IMR-90 (cell line): ENCODE results near the gene NKTR. TPM values are rescaled to one million over a fixed set of nuclear protein-coding genes. Genes with fewer than 3 reads are reported as not detected.
A peak's percentile ranks its signal among the peaks of the same experiment; 100 is the strongest.

Experiments
- ATAC-seq: fragments of 200-7000 bp; cut with Tn5 transposase; 2 replicates; pipeline ENCODE4 v1.9.1; 2020; ENCODE audit warnings: low read depth, mild to moderate bottlenecking, moderate library complexity
- BruUV-seq: library from RNA; stranded (reverse); fragments of 400-500 nt; replicated peaks from 2 replicates; lab custom pipeline; 2021; lab: Mats Ljungman, UMichigan
- CTCF ChIA-PET: fragments of 300-600 bp; formaldehyde crosslinking; extraction: SDS; loops from one replicate; lab custom pipeline; 2021; ENCODE audit warnings: antibody characterized with exemption; lab: Yijun Ruan, JAX
- POLR2A ChIA-PET: fragments of 300-600 bp; sonication (Branson Sonifier 250); formaldehyde crosslinking; loops from one replicate; lab custom pipeline; 2022; ENCODE audit warnings: antibody characterized with exemption; ENCODE audit not compliant: unreplicated experiment; lab: Charles Lee
- DNase-seq: peaks from one replicate; pipeline ENCODE4 v3.0.0; 2013
- H2AFZ ChIP-seq: replicated peaks from 2 replicates; pipeline ENCODE3; 2013; ENCODE audit warnings: low read length, mild to moderate bottlenecking; ENCODE audit not compliant: poor library complexity
- H2AK5ac ChIP-seq: 2 replicates; pipeline ENCODE4 v1.6.1; 2013; ENCODE audit warnings: low read depth, low read length, inconsistent platforms
- H2AK9ac ChIP-seq: replicated peaks from 2 replicates; pipeline ENCODE3; 2013; ENCODE audit warnings: mild to moderate bottlenecking, low read depth, low read length, moderate library complexity; ENCODE audit not compliant: poor library complexity
- H2BK120ac ChIP-seq: 2 replicates; pipeline ENCODE4 v1.6.1; 2013; ENCODE audit warnings: low read depth, low read length, inconsistent platforms
- H2BK15ac ChIP-seq: 3 replicates; pipeline ENCODE4 v1.6.1; 2013; ENCODE audit warnings: low read depth, low read length, inconsistent platforms
- H2BK20ac ChIP-seq: 2 replicates; pipeline ENCODE4 v1.6.1; 2013; ENCODE audit warnings: low read depth, mild to moderate bottlenecking, inconsistent platforms, low read length, moderate library complexity
- H2BK5ac ChIP-seq: 2 replicates; pipeline ENCODE4 v1.6.1; 2013; ENCODE audit warnings: mild to moderate bottlenecking, low read depth, low read length, inconsistent platforms; ENCODE audit not compliant: poor library complexity, severe bottlenecking
- H3K14ac ChIP-seq: replicated peaks from 2 replicates; pipeline ENCODE4 v1.6.1; 2013; ENCODE audit warnings: low read depth, low read length, inconsistent platforms
- H3K18ac ChIP-seq: 2 replicates; pipeline ENCODE4 v1.6.1; 2013; ENCODE audit warnings: low read depth, low read length, control low read depth
- H3K23ac ChIP-seq: 2 replicates; pipeline ENCODE4 v1.6.1; 2013; ENCODE audit warnings: low read depth, low read length, inconsistent platforms
- H3K27ac ChIP-seq: 2 replicates; pipeline ENCODE4 v1.5.1; 2013; ENCODE audit warnings: mild to moderate bottlenecking, control low read depth, low read length; ENCODE audit not compliant: insufficient read depth
- H3K27me3 ChIP-seq: 2 replicates; pipeline ENCODE4 v1.6.1; 2013; ENCODE audit warnings: low read length; ENCODE audit not compliant: control insufficient read depth, insufficient read depth
- H3K36me3 ChIP-seq: 2 replicates; pipeline ENCODE4 v1.6.1; 2013; ENCODE audit warnings: low read length, mixed read lengths; ENCODE audit not compliant: control insufficient read depth, insufficient read depth
- H3K4ac ChIP-seq: 2 replicates; pipeline ENCODE4 v1.6.1; 2013; ENCODE audit warnings: low read depth, low read length, inconsistent platforms
- H3K4me1 ChIP-seq: 2 replicates; pipeline ENCODE4 v1.6.1; 2013; ENCODE audit warnings: low read length, mixed read lengths; ENCODE audit not compliant: control insufficient read depth, insufficient read depth
- H3K4me2 ChIP-seq: 2 replicates; pipeline ENCODE4 v1.6.1; 2013; ENCODE audit warnings: low read depth, mild to moderate bottlenecking, control low read depth, low read length, moderate library complexity
- H3K4me3 ChIP-seq: 2 replicates; pipeline ENCODE4 v1.5.1; 2013; ENCODE audit warnings: low read depth, mild to moderate bottlenecking, control low read depth, low read length, moderate library complexity; ENCODE audit not compliant: insufficient read depth
- H3K56ac ChIP-seq: 2 replicates; pipeline ENCODE4 v1.6.1; 2013; ENCODE audit warnings: low read length, inconsistent platforms; ENCODE audit not compliant: insufficient read depth; ENCODE audit errors: extremely low read depth
- H3K79me1 ChIP-seq, 2 experiments: 2 replicates each; pipeline ENCODE4 v1.6.1; 2013; ENCODE audit warnings: low read length in 2 of 2, inconsistent platforms in 1 of 2, low read depth in 1 of 2
- H3K9ac ChIP-seq: 2 replicates; pipeline ENCODE4 v1.6.1; 2013; ENCODE audit warnings: low read depth, low read length, control low read depth
- H3K9me1 ChIP-seq: 2 replicates; pipeline ENCODE4 v1.6.1; 2013; ENCODE audit warnings: low read length, inconsistent platforms; ENCODE audit not compliant: insufficient read depth
- H3K9me3 ChIP-seq: 2 replicates; pipeline ENCODE4 v1.6.1; 2013; ENCODE audit warnings: low read length; ENCODE audit not compliant: control insufficient read depth, insufficient read depth
- H4K20me1 ChIP-seq: 2 replicates; pipeline ENCODE4 v1.6.1; 2013; ENCODE audit warnings: low read length, inconsistent platforms; ENCODE audit not compliant: insufficient read depth
- H4K5ac ChIP-seq: 2 replicates; pipeline ENCODE4 v1.6.1; 2013; ENCODE audit warnings: mild to moderate bottlenecking, low read depth, low read length, control low read depth
- H4K8ac ChIP-seq, 2 experiments: 2 replicates each; pipeline ENCODE4 v1.6.1; 2013; ENCODE audit warnings: low read depth in 2 of 2, low read length in 2 of 2, control low read depth in 1 of 2, inconsistent platforms in 1 of 2
- H4K91ac ChIP-seq: 2 replicates; pipeline ENCODE4 v1.6.1; 2013; ENCODE audit warnings: low read depth, low read length, inconsistent platforms; ENCODE audit not compliant: insufficient read depth
- CEBPB ChIP-seq: IDR thresholded peaks from 2 replicates; pipeline ENCODE4 v1.6.1; 2012; ENCODE audit warnings: low read depth, low read length, improper control_type of control experiment
- RFX5 ChIP-seq: IDR thresholded peaks from 2 replicates; pipeline ENCODE4 v1.8.0; 2012; ENCODE audit warnings: low read depth, mild to moderate bottlenecking, low read length, moderate library complexity
- WGBS, 2 experiments: methylation state at CpG; one replicate each; pipeline versions ENCODE4 v1.1.5 to v1.1.7; 2013; ENCODE audit warnings: missing lambda C conversion rate in 2 of 2; ENCODE audit not compliant: insufficient read length in 1 of 2; ENCODE audit errors: extremely low coverage in 2 of 2; 5-methylcytosine and 5-hydroxymethylcytosine counted together
- dilution Hi-C: fragments of 300-500 bp; cut with HindIII; formaldehyde crosslinking; loops from one replicate; pipeline ENCODE4 v1.14.3; 2018; ENCODE audit warnings: low sequenced_read_pairs; ENCODE audit not compliant: unreplicated experiment
- in situ Hi-C: fragments of 300-500 bp; cut with MboI; formaldehyde crosslinking; loops from 3 replicates; pipeline ENCODE4 v1.14.3; 2019; ENCODE audit warnings: low sequenced_read_pairs, inconsistent platforms, mixed read lengths
- intact Hi-C: fragments of 100-400 bp; cut with micrococcal nuclease; formaldehyde crosslinking; loops from 2 replicates; pipeline ENCODE4 v1.10.0; 2022
- polyA plus RNA-seq, 3 experiments: library from polyadenylated mRNA; depleted of rRNA; stranded (reverse); fragments of >200 nt; gene quantifications; 2 replicates each; pipeline ENCODE4 v1.2.3, GENCODE V29; 2012; ENCODE audit warnings: low replicate concordance in 1 of 3
- total RNA-seq: library from RNA; depleted of rRNA; stranded (reverse); fragments of >200 nt; gene quantifications from 2 replicates; pipeline ENCODE4 v1.2.3, GENCODE V29; 2012

Gene NKTR
- total and polyA plus RNA-seq, 2 of the 4 experiments (the other 2 are of a cell fraction), result 24.0 to 30.7 TPM

GRCh38 chr3:42632146-42632545, 31.7 kb downstream of the NKTR start:
- Histone ChIP-seq H3K9me3 (no peaks in the 10 kb centered on the region), H3K4me2 (no peak overlapping the region), H4K8ac (no peak overlapping the region), H2BK15ac (no peak overlapping the region), H4K5ac (no peak overlapping the region), H3K27ac (no peak overlapping the region), H4K91ac (no peak overlapping the region), H3K9me1 (0 out of 2 replicates have a peak, but pooled peaks cover 3% of the 10 kb centered on the region), H3K79me1 (peaks cover 4 to 26% of the 10 kb centered on the region in 2 experiments; a peak in 3 of 4 replicates), H3K56ac (no peak overlapping the region), H3K14ac (no peak overlapping the region), H4K20me1 (peaks cover 3% of the 10 kb centered on the region; the same call in 1 of the 2 replicates), H2AFZ (no peak overlapping the region), H2AK5ac (no peak overlapping the region), H3K4ac (no peak overlapping the region), H3K23ac (no peak overlapping the region), H3K18ac (no peak overlapping the region), H2BK120ac (no peak overlapping the region), H3K9ac (no peak overlapping the region), H3K27me3 (no peaks in the 10 kb centered on the region), H2BK5ac (no peak overlapping the region), H3K36me3 (peaks cover 30% of the 10 kb centered on the region), H3K4me1 (peaks cover 8% of the 10 kb centered on the region), H2BK20ac (no peak overlapping the region), H2AK9ac (no peak overlapping the region), H3K4me3 (no peak overlapping the region)
- intact Hi-C loops, result no loop called here
- no CpG with 5 or more reads among the region's 1 CpG for WGBS, 2 experiments
- POLR2A ChIA-PET, result no interaction called here
- in situ Hi-C loops, result no loop called here
- dilution Hi-C loops, result no loop called here
- TF ChIP-seq RFX5, result no peak
- TF ChIP-seq CEBPB, result peak; percentile 3; the same call in 1 of the 2 replicates
- ATAC-seq (0 out of 2 replicates have a peak, but pooled peaks have one; percentile 44), DNase-seq (peak; percentile 77)
- CTCF ChIA-PET, result interaction anchor here (0.7 kb wide), 1 partner anchor 82 kb away, joined by 5 read pairs; no protein-coding TSS in a partner anchor
- no TSS peak for BruUV-seq
